HepG2 (cell line): ENCODE measurements around the gene ARFGAP2. TPM values are rescaled to one million over a fixed set of nuclear protein-coding genes. Genes with fewer than 3 reads are reported as not detected.
A peak's percentile ranks its signal among the peaks of the same experiment; 100 is the strongest.

Source experiments
- ATAC-seq: fragments of 200-7000 bp; cut with Tn5 transposase; 3 replicates; pipeline ENCODE4 v1.9.1; 2020; ENCODE audit warnings: mild to moderate bottlenecking, moderate library complexity
- BruUV-seq: library from RNA; stranded (reverse); fragments of 400-500 nt; replicated peaks from 2 replicates; lab custom pipeline; 2021; lab: Mats Ljungman, UMichigan
- CTCF ChIA-PET: fragments of 300-600 bp; formaldehyde crosslinking; extraction: SDS; loops from one replicate; lab custom pipeline; 2021; ENCODE audit warnings: low total read pairs, inconsistent platforms, low intra/inter-chr PET ratio; lab: Yijun Ruan, JAX
- POLR2A ChIA-PET: fragments of 350-600 bp; sonication (Branson Sonifier 250); formaldehyde crosslinking; loops from one replicate; lab custom pipeline; 2020; ENCODE audit warnings: antibody characterized with exemption, inconsistent platforms; lab: Yijun Ruan, JAX
- DNase-seq: peaks from one replicate; pipeline ENCODE4 v3.0.0-alpha.2; 2015; ENCODE audit warnings: low spot score
- FAIRE-seq: peaks from 3 replicates; lab custom pipeline; 2011; peaks lifted over from hg19 to GRCh38; lab: Jason Lieb, UNC
- H2AFZ ChIP-seq: one replicate; pipeline ENCODE4 v1.6.1; 2011; ENCODE audit warnings: low read length, inconsistent platforms
- H3K27ac ChIP-seq: fragments of 300-600 bp; 3 replicates; pipeline ENCODE4 v1.8.0; 2011; ENCODE audit warnings: mixed run types, mild to moderate bottlenecking, mixed read lengths, low read length, inconsistent platforms; ENCODE audit not compliant: insufficient read depth; ENCODE audit errors: extremely low read length
- H3K27me3 ChIP-seq, 2 experiments: fragments of 200-600 bp in 1 of 2; 2 replicates in 1 of 2; 3 replicates in 1 of 2; pipeline versions ENCODE4 v1.6.0 to v1.8.0; 2011; ENCODE audit warnings: low read length in 2 of 2, mild to moderate bottlenecking in 2 of 2, moderate library complexity in 2 of 2, inconsistent platforms in 1 of 2; ENCODE audit not compliant: insufficient read depth in 2 of 2, control insufficient read depth in 1 of 2
- H3K36me3 ChIP-seq, 2 experiments: fragments of 200-600 bp in 1 of 2; replicated peaks in 1 of 2; 2 replicates in 1 of 2; 3 replicates in 1 of 2; pipeline versions ENCODE4 v1.5.1 to v1.8.0; 2011; ENCODE audit warnings: low read length in 2 of 2, inconsistent platforms in 1 of 2; ENCODE audit not compliant: insufficient read depth in 2 of 2, control insufficient read depth in 1 of 2
- H3K4me1 ChIP-seq: 2 replicates; pipeline ENCODE4 v1.5.1; 2012; ENCODE audit warnings: low read length, inconsistent platforms; ENCODE audit not compliant: insufficient read depth
- H3K4me2 ChIP-seq: 2 replicates; pipeline ENCODE4 v1.6.0; 2011; ENCODE audit warnings: low read depth, low read length, inconsistent platforms
- H3K4me3 ChIP-seq, 3 experiments: fragments of 200-600 bp in 1 of 3; sonication (generic), shearing (Covaris generic) in 1 of 3; replicated peaks in 1 of 3; 2 replicates each; pipeline ENCODE4 v1.5.1; 2011 to 2016; ENCODE audit warnings: low read length in 3 of 3, inconsistent platforms in 2 of 3, low read depth in 2 of 3, mild to moderate bottlenecking in 2 of 3, control low read depth in 1 of 3, mixed read lengths in 1 of 3; ENCODE audit not compliant: insufficient read depth in 1 of 3
- H3K79me2 ChIP-seq: one replicate; pipeline ENCODE4 v1.6.1; 2011; ENCODE audit warnings: low read length, inconsistent platforms; ENCODE audit not compliant: insufficient read depth
- H3K9ac ChIP-seq: 2 replicates; pipeline ENCODE4 v1.6.0; 2011; ENCODE audit warnings: mild to moderate bottlenecking, low read depth, low read length, inconsistent platforms; ENCODE audit not compliant: insufficient read depth
- H3K9me3 ChIP-seq: 2 replicates; pipeline ENCODE4 v1.5.1; 2012; ENCODE audit warnings: mild to moderate bottlenecking, low read length
- H4K20me1 ChIP-seq: 2 replicates; pipeline ENCODE4 v1.6.0; 2011; ENCODE audit warnings: inconsistent platforms, mild to moderate bottlenecking, low read length, moderate library complexity; ENCODE audit not compliant: insufficient read depth
- HIVEP1 ChIP-seq: sonication (generic); formaldehyde crosslinking; IDR thresholded peaks from 2 replicates; pipeline ENCODE4 v1.4.0; 2020; ENCODE audit warnings: mild to moderate bottlenecking, missing genetic modification reagents
- HNRNPL ChIP-seq: fragments of 200-400 bp; formaldehyde crosslinking; IDR thresholded peaks from 2 replicates; pipeline ENCODE4 v1.6.1; 2017; ENCODE audit warnings: mild to moderate bottlenecking, low read depth, low read length
- IRX3 ChIP-seq: sonication (generic); formaldehyde crosslinking; IDR thresholded peaks from 2 replicates; pipeline ENCODE4 v1.8.1; 2023; ENCODE audit warnings: mild to moderate bottlenecking, low read depth, missing genetic modification reagents, borderline replicate concordance
- LCORL ChIP-seq, 2 experiments: fragments of 450-650 bp in 1 of 2; sonication (generic) in 1 of 2; formaldehyde crosslinking in 1 of 2; IDR thresholded peaks; 2 replicates each; pipeline versions ENCODE4 v1.5.0 to v1.6.1; 2017 to 2020; ENCODE audit warnings: antibody characterized with exemption in 1 of 2, missing genetic modification reagents in 1 of 2
- NR2C2 ChIP-seq: sonication (generic); formaldehyde crosslinking; IDR thresholded peaks from 2 replicates; pipeline ENCODE4 v1.4.0; 2020; ENCODE audit warnings: missing genetic modification reagents, mild to moderate bottlenecking, moderate library complexity, borderline replicate concordance
- RBM22 ChIP-seq: fragments of 200-400 bp; formaldehyde crosslinking; optimal IDR thresholded peaks from 2 replicates; pipeline ENCODE3; 2017; ENCODE audit warnings: mild to moderate bottlenecking, low read length, moderate library complexity
- SNAPC2 ChIP-seq: sonication (generic); formaldehyde crosslinking; IDR thresholded peaks from 2 replicates; pipeline ENCODE4 v1.8.1; 2022; ENCODE audit warnings: mild to moderate bottlenecking, missing genetic modification reagents
- SOX6 ChIP-seq, 2 experiments: fragments of 450-650 bp in 1 of 2; sonication (generic) in 1 of 2; formaldehyde crosslinking in 1 of 2; IDR thresholded peaks; 2 replicates each; pipeline versions ENCODE4 v1.4.0 to v1.6.1; 2017 to 2020; ENCODE audit warnings: antibody characterized with exemption in 1 of 2, mild to moderate bottlenecking in 1 of 2, missing genetic modification reagents in 1 of 2
- ZBTB33 ChIP-seq: sonication (generic); formaldehyde crosslinking; IDR thresholded peaks from 2 replicates; pipeline ENCODE4 v1.4.0; 2020; ENCODE audit warnings: missing genetic modification reagents
- ZNF251 ChIP-seq: sonication (generic); formaldehyde crosslinking; IDR thresholded peaks from 2 replicates; pipeline ENCODE4 v1.9.0; 2021; ENCODE audit warnings: mild to moderate bottlenecking, missing genetic modification reagents
- ZNF678 ChIP-seq: sonication (generic); formaldehyde crosslinking; IDR thresholded peaks from 2 replicates; pipeline ENCODE4 v1.4.0; 2020; ENCODE audit warnings: mild to moderate bottlenecking, missing genetic modification reagents
- ZNF687 ChIP-seq: sonication (generic); formaldehyde crosslinking; IDR thresholded peaks from 2 replicates; pipeline ENCODE4 v1.5.1; 2020; ENCODE audit warnings: mild to moderate bottlenecking, missing genetic modification reagents, moderate library complexity
- ZUFSP ChIP-seq: sonication (generic); formaldehyde crosslinking; IDR thresholded peaks from 2 replicates; pipeline ENCODE4 v1.9.0; 2021; ENCODE audit warnings: missing genetic modification reagents, mild to moderate bottlenecking, borderline replicate concordance
- WGBS: methylation state at CpG from one replicate; pipeline ENCODE4 v1.1.6; 2017; ENCODE audit warnings: low lambda C conversion rate; 5-methylcytosine and 5-hydroxymethylcytosine counted together
- in situ Hi-C: cut with HindIII; loops from 2 replicates; pipeline ENCODE4 v1.10.0; 2017; ENCODE audit warnings: low pct_unique_long_range_greater_than_20kb; ENCODE audit not compliant: extremely low pct_ligation_motif_present
- intact Hi-C: fragments of 100-400 bp; cut with micrococcal nuclease; formaldehyde crosslinking; loops from one replicate; pipeline ENCODE4 v1.10.0; 2022; ENCODE audit not compliant: unreplicated experiment
- polyA plus RNA-seq, 8 experiments: library from polyadenylated mRNA; depleted of rRNA in 3 of 8; stranded (reverse) in 7 of 8; unstranded in 1 of 8; fragments of >200 nt; fragmentation: Illumina TruSeq in 4 of 8; extraction: Trizol in 4 of 8; gene quantifications; 2 replicates each; pipeline versions ENCODE4 v1.2.1 to v1.2.3, GENCODE V29; 2011 to 2016; ENCODE audit warnings: low read depth in 4 of 8, missing spikeins in 1 of 8, mixed read lengths in 1 of 8; ENCODE audit not compliant: insufficient read depth in 1 of 8
- total RNA-seq, 5 experiments: library from RNA; depleted of rRNA; stranded (reverse); fragments of >200 nt; fragmentation: Illumina TruSeq; extraction: Trizol; gene quantifications; 2 replicates each; pipeline ENCODE4 v1.2.3, GENCODE V29; 2016; ENCODE audit warnings: low read depth in 1 of 5

The ARFGAP2 gene
- total and polyA plus RNA-seq, 2 of the 13 experiments (the other 11 are each of a cell fraction or from before 2014, with no cell fraction given) = 32.3 to 75.3 TPM

GRCh38 chr11:47178316-47178715, 1.6 kb upstream of the ARFGAP2 start:
- Histone ChIP-seq H3K9ac (peak overlapping the region; percentile 27), H4K20me1 (0 out of 2 replicates have a peak, but pooled peaks cover 3% of the 10 kb centered on the region), H3K4me3 (0 out of 6 replicates have a peak overlapping the region, but pooled peaks of 1 of the 3 experiments have one; percentile 16), H3K36me3 (peaks cover 22 to 45% of the 10 kb centered on the region in 2 experiments), H3K4me1 (peaks cover 58% of the 10 kb centered on the region), H3K9me3 (no peaks in the 10 kb centered on the region), H3K79me2 (peaks cover 41% of the 10 kb centered on the region), H2AFZ (no peak overlapping the region), H3K27ac (peak overlapping the region; percentile 84), H3K27me3 (no peaks in the 10 kb centered on the region; a peak in 1 of 5 replicates), H3K4me2 (peak overlapping the region; percentile 89)
- ATAC-seq (no peak; the same call in 1 of the 3 replicates), DNase-seq (no peak), FAIRE-seq (no peak)
- WGBS = 67% methylated on average over 8 of the region's 11 CpGs
- in situ Hi-C loops (loop anchor here (5.0 kb wide), 2 partner anchors 69 to 174 kb away; partner anchors contain the start of genes ACP2 and MYBPC3), intact Hi-C loops (no loop called here)
- CTCF ChIA-PET = interaction anchor here (1.6 to 3.9 kb wide), 2 partner anchors 81 to 177 kb away, joined by 13 to 27 read pairs; partner anchors contain the start of gene NR1H3
- POLR2A ChIA-PET = interaction anchor here (0.6 to 4.7 kb wide), 13 partner anchors 10 to 92 kb away, joined by 3 to 81 read pairs (median 5); partner anchors contain the start of genes ACP2, DDB2, MADD and NR1H3
- no TSS peak for BruUV-seq
- TF ChIP-seq LCORL (IDR thresholded peaks at IDR 0.05) (no peak), LCORL (CRISPR knock-in tag; IDR thresholded peaks at IDR 0.05) (0 out of 2 replicates have a peak, but pooled peaks have one; percentile 1), ZBTB33 (CRISPR knock-in tag) (no peak), NR2C2 (CRISPR knock-in tag) (peak; percentile 24), HIVEP1 (CRISPR knock-in tag) (0 out of 2 replicates have a peak, but pooled peaks have one; percentile 6), IRX3 (CRISPR knock-in tag) (no peak), ZNF251 (CRISPR knock-in tag) (no peak), HNRNPL (0 out of 2 replicates have a peak, but pooled peaks have one; percentile 8), SNAPC2 (no peak), RBM22 (peak; percentile 69), SOX6 (IDR thresholded peaks at IDR 0.05) (no peak), SOX6 (CRISPR knock-in tag; IDR thresholded peaks at IDR 0.05) (0 out of 2 replicates have a peak, but pooled peaks have one; percentile 4), ZNF678 (CRISPR knock-in tag) (no peak), ZNF687 (CRISPR knock-in tag) (0 out of 2 replicates have a peak, but pooled peaks have one; percentile 1), ZUFSP (CRISPR knock-in tag) (no peak)
